GM10266 (cell line): ENCODE results near the gene ZFY.

Source experiments
- DNase-seq: peaks from one replicate; pipeline ENCODE4 v3.0.0; 2012; ENCODE audit errors: extremely low spot score
- TF ChIP-seq, protein P1 (sequence below): IDR thresholded peaks from 2 replicates; pipeline ENCODE4 v1.5.1; 2012; ENCODE audit warnings: mild to moderate bottlenecking, low read depth; ENCODE audit not compliant: control insufficient read depth, insufficient read depth; ENCODE audit errors: missing control alignments

The ZFY gene

DNA sequence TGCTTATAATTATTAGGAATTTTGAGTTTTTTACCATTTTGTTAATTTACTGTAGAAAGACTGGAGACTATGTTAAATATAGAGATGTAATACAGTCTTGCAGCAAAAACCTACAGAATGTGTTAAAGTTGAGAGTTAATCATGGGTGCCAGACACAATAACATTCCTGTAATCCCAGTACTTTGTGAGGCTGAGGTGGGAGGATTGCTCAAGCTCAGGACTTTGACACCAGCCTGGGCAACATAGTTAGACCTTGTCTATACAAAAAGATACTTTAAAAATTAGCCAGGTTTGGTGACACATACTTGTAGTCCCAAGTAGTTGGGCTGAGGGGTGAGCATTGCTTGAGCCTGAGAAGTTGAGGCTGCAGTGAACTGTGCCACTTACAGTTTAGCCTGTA lies 17.7 kb downstream of the ZFY start:
- TF ChIP-seq, protein P1, sequence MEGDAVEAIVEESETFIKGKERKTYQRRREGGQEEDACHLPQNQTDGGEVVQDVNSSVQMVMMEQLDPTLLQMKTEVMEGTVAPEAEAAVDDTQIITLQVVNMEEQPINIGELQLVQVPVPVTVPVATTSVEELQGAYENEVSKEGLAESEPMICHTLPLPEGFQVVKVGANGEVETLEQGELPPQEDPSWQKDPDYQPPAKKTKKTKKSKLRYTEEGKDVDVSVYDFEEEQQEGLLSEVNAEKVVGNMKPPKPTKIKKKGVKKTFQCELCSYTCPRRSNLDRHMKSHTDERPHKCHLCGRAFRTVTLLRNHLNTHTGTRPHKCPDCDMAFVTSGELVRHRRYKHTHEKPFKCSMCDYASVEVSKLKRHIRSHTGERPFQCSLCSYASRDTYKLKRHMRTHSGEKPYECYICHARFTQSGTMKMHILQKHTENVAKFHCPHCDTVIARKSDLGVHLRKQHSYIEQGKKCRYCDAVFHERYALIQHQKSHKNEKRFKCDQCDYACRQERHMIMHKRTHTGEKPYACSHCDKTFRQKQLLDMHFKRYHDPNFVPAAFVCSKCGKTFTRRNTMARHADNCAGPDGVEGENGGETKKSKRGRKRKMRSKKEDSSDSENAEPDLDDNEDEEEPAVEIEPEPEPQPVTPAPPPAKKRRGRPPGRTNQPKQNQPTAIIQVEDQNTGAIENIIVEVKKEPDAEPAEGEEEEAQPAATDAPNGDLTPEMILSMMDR = no peak
- DNase-seq = no peak

DNA sequence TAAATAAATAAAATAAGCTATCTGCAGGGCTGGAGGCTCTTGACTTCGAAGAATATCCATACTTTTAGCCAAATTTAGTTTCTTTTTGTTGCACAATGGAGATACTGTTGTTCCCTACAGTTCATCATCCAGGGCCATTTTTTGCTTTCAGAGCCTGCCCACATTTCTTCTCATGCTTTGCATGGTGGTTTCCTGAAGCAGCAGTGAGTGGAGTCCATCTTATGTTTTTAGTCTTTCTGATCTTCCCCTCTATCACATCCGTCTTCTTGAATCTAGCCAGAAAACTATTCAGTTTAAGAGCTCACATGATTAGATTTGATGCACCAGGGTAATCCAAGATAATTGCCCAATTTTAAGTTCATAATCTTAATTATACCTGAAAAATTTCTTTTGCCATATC lies 19.6 kb downstream of the ZFY start:
- DNase-seq = no peak
- TF ChIP-seq, protein P1 = no peak

DNA sequence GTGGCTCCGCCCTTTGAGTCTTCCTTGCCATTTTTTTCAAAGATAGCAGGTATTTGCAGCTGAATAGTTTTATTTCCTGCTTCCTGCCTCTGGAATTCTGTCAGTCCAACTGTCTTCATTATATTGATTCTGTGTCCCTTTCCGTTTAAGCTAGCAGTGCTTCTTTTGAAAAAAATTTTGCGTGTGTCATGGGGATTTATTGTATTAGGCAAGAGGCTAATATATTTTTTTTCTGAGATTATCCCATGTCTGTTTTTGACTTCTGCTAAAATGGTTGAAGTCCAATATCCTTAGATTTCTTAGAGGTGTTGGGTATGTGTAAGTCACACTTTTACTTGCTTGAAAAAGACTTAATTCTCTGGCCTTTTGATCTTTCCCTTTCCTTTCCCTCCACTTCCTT lies 20.4 kb downstream of the ZFY start:
- DNase-seq = no peak

DNA sequence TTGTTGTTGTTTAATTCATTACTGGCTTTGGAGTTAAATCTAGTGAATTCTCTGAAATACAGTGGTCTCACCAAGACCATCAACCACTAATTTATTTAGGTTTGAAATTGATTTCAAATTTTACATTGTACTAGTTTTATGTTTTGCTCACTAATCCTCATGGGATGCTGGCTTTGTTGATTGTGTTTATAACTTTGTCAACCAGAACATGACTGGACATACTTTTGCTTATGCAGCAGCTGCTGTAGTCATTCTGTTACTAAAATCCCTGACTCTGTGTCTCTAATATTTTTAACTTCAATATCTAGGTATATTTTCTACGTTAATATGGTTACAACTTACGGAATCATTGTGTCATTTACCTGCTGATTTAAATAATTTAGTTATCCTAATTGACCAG lies 26.9 kb downstream of the ZFY start:
- no peak for DNase-seq

More for the DNA sequence above, 20.4 kb downstream of the ZFY start:
- TF ChIP-seq, protein P1 = no peak

DNA sequence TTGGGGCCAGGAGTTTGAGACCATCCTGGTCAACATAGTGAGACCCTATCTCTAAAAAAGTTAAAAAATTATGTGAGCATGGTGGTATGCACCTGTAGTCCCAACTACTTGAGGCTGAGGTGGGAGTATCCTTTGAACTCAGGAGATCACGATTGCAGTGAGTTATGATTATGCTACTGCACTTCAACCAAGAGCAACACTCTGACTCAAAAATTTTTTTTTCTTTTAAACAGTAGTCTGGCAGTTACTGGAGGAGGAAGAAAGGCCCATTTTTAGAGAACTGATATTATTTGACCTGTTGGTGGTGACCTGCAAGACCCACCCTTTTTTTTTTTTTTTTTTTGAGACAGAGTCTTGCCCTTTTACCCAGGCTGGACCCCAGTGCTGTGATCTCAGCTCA lies 29.6 kb downstream of the ZFY start:
- DNase-seq = no peak
- TF ChIP-seq, protein P1 = no peak

More for the DNA sequence above, 26.9 kb downstream of the ZFY start:
- TF ChIP-seq, protein P1 = no peak

DNA sequence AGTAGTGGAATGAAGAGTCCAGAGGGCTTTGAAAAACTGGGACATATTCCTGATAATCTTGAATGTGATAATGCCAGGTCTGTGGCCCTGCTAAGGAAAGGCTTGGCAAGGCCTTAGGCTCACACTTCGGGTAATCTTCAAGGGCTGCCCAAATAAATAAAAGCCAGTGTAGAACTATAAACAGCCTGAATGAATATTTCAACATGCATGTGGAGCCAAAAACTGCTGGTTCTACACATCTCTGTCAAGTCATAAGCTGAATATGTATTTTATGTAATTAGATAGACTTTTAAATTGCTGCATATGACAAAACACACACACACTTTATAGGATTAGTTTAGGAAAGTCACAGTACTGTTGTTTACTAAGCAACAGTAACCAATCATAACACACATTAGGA lies 30.4 kb downstream of the ZFY start:
- no peak for DNase-seq

DNA sequence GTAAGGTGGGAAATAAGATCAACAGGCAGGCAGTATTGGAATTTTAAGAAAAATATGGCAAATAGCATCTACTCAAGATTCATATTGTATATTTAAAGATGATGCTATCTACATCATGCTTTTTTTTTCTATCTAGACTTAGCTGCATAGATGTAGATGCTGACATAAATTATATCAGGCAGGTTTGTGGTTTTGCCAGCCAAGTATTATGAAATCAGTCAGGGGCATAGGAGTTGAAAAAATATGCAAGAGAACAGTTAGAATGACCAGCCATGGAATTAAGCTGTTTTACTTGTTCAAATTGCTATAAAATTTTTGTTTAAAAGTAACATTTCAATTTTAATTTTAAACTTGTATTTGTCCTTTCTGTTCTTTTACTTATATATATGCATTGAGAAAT lies 34.4 kb downstream of the ZFY start:
- TF ChIP-seq, protein P1 = no peak
- DNase-seq = no peak

More for the DNA sequence above, 30.4 kb downstream of the ZFY start:
- TF ChIP-seq, protein P1 = no peak
